SH-SY5Y (cell line): ENCODE results near the gene OTUD1.

Source experiments
- GATA2 ChIP-seq: IDR thresholded peaks from 2 replicates; pipeline ENCODE4 v1.6.1; 2011; ENCODE audit warnings: mild to moderate bottlenecking, low read depth, low read length
- GATA3 ChIP-seq: IDR thresholded peaks from 2 replicates; pipeline ENCODE4 v1.6.1; 2011; ENCODE audit warnings: low read depth, mild to moderate bottlenecking, low read length, moderate library complexity

DNA sequence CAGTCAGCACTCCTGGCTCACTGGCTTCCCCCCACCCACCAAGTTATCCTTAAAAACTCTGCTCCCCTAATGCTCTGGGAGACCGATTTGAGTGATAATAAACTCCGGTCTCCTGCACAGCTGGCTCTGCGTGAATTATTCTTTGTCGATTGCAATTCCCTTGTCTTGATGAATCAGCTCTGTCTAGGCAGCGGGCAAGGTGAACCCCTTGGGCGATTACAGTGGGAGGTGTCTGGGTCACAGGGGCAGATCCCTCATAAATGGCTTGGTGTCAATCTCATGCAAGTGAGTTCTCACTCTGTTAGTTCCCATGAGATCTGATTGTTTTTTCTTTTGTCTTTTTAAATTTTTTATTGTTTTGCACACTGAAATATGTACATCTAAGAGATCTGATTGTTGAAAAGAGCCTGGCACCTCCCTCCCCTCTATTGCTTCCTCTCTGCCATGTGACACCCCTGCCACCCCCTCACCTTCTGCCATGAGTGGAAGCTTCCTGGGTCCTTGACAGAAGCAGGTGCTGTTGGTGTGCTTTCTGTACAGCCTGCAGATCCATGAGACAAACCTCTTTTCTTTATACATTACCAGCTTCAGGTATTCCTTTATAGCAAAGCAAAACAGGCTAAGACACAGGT is 20.5 kb downstream of the OTUD1 start:
- TF ChIP-seq GATA3 = no peak
- no peak for TF ChIP-seq GATA2
